ENCODE data around the gene TSPAN14.

DNA sequence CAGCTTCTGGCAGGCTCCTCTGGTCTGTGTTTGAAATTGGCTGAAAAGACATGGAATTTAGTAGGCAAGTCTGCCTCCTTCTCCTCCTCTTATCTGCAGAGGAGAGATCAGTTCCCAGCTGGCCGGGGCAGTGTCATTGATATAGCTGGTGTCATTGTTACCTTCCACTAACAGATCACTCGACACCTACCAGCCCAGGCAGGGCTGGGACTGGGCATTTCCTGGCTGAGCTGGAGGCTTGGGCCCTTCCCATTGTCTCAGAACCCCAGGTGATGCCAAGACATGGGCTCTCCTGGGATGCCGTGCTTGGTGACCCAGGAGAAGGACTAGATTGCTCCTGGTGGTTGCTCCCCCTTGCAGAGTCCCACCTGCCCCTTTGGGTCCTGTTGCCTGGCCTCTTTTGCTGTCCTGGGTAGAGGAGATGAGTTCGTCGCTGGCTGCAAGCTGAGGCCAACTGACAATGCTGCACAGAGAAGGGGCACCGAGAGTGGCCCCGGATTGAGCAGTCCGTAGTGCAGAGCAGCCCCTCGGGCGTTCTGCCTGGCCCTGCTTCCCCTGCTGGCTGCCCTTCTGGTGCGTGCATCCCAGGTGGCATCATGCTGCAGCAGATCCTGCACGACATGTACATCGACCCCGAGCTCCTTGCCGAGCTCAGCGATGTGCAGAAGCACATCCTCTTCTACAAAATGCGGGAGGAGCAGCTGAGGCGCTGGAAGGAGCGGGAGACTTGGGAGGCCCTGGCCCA lies 83.8 kb downstream of the TSPAN14 start, which contains the start of gene SH2D4B:
- TF ChIP-seq RAD21 (IDR thresholded peaks at IDR 0.05) (no peak), CTCF (IDR thresholded peaks at IDR 0.05; ENCODE audit: low read depth, low read length, missing input control) (no peak), REST (IDR thresholded peaks at IDR 0.05) (no peak), MAX (IDR thresholded peaks at IDR 0.05) (no peak), GABPA (IDR thresholded peaks at IDR 0.05 in 1 of 2, conservative IDR thresholded peaks at IDR 0.05 in 1 of 2) (no peak), JUND (IDR thresholded peaks at IDR 0.05) (no peak), YY1 (IDR thresholded peaks at IDR 0.05) (no peak), TAF1 (conservative IDR thresholded peaks at IDR 0.05) (no peak), HNF4G (IDR thresholded peaks at IDR 0.05) (no peak), SP1 (IDR thresholded peaks at IDR 0.05) (no peak), NR2F2 (IDR thresholded peaks at IDR 0.05) (no peak), FOXA1 (IDR thresholded peaks at IDR 0.05) (no peak)
- TF ChIP-seq, protein P1, sequence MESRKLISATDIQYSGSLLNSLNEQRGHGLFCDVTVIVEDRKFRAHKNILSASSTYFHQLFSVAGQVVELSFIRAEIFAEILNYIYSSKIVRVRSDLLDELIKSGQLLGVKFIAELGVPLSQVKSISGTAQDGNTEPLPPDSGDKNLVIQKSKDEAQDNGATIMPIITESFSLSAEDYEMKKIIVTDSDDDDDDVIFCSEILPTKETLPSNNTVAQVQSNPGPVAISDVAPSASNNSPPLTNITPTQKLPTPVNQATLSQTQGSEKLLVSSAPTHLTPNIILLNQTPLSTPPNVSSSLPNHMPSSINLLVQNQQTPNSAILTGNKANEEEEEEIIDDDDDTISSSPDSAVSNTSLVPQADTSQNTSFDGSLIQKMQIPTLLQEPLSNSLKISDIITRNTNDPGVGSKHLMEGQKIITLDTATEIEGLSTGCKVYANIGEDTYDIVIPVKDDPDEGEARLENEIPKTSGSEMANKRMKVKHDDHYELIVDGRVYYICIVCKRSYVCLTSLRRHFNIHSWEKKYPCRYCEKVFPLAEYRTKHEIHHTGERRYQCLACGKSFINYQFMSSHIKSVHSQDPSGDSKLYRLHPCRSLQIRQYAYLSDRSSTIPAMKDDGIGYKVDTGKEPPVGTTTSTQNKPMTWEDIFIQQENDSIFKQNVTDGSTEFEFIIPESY (IDR thresholded peaks at IDR 0.05), result no peak
- TF ChIP-seq, protein P2, sequence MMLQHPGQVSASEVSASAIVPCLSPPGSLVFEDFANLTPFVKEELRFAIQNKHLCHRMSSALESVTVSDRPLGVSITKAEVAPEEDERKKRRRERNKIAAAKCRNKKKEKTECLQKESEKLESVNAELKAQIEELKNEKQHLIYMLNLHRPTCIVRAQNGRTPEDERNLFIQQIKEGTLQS (IDR thresholded peaks at IDR 0.05), result no peak
